Stimulated activated CD4-positive, alpha-beta T cell treated with anti-CD3 and anti-CD28 coated beads, Interleukin-1b, Interleukin-23, amount 100 ng/mL, for 48 hours (primary cell): ENCODE measurements around the gene SERPINB8.

Experiments used
- DNase-seq: peaks from one replicate; pipeline ENCODE4 v3.0.0-alpha.2; 2020

The SERPINB8 gene

GRCh38 chr18:64019922-64020756 is 50.3 kb downstream of the SERPINB8 start:
- no peak for DNase-seq

- no peak for DNase-seq
These were observed 56.5 kb downstream of the SERPINB8 start for GRCh38 chr18:64026350-64026749.

GRCh38 chr18:64027931-64028695 is 58.2 kb downstream of the SERPINB8 start:
- no peak for DNase-seq

GRCh38 chr18:64029096-64029495 is 59.2 kb downstream of the SERPINB8 start:
- no peak for DNase-seq

- no peak for DNase-seq
These were observed 61.5 kb downstream of the SERPINB8 start for GRCh38 chr18:64031411-64031810.

- DNase-seq: no peak
These were observed 62.4 kb downstream of the SERPINB8 start for GRCh38 chr18:64032312-64032711.

GRCh38 chr18:64037812-64038414 is 68.0 kb downstream of the SERPINB8 start:
- no peak for DNase-seq
